Activated naive CD8-positive, alpha-beta T cell treated with anti-CD3 and anti-CD28 coated beads, Interleukin-2, amount 50 U/mL, for 24 hours (primary cell): ENCODE measurements around the gene MOCS1.
A peak's percentile ranks its signal among the peaks of the same experiment; 100 is the strongest.

ENCODE experiments used
- ATAC-seq: fragments of 150-1000 bp; cut with Tn5 transposase; one replicate; pipeline ENCODE4 v1.10.0; 2021
- DNase-seq: peaks from one replicate; pipeline ENCODE4 v3.0.0; 2021
- H3K27ac Mint-ChIP-seq: one replicate; pipeline ENCODE4 v1.8.0; 2021; ENCODE audit warnings: mild to moderate bottlenecking, mixed read lengths
- H3K27me3 Mint-ChIP-seq: one replicate; pipeline ENCODE4 v1.8.0; 2021; ENCODE audit warnings: mixed read lengths
- H3K36me3 Mint-ChIP-seq: one replicate; pipeline ENCODE4 v1.8.0; 2021; ENCODE audit warnings: low read depth, mixed read lengths
- H3K4me1 Mint-ChIP-seq: one replicate; pipeline ENCODE4 v1.8.0; 2021; ENCODE audit warnings: mixed read lengths
- H3K4me3 Mint-ChIP-seq: one replicate; pipeline ENCODE4 v1.8.0; 2021; ENCODE audit warnings: mild to moderate bottlenecking, moderate library complexity, mixed read lengths
- H3K9me3 Mint-ChIP-seq: one replicate; pipeline ENCODE4 v1.8.0; 2021; ENCODE audit warnings: mixed read lengths

The MOCS1 gene

DNA sequence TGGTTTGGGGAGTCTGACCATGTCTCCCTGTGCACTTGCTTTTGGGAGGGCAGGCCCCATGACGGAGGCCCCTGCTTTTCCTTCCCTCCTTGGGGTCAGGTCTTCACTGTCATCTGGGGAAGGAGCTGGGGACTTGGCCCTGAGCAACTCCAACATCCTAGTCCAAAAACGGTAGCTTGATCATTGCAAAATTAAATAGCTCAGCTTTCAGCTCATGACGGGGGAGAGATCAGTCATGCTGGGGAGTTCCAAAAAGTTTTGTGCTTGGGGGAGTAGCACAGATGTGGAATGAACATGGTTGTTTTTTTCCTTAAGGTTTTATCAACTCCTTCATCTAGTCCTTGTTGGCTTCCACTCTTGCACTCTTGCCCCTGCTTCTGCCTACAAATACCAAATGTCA is 60.8 kb downstream of the MOCS1 start:
- H3K27ac Mint-ChIP-seq = no peak overlapping the region
- no peak for DNase-seq
- no peaks in the 10 kb centered on the region for H3K36me3 Mint-ChIP-seq
- no peaks in the 10 kb centered on the region for H3K9me3 Mint-ChIP-seq
- no peak for ATAC-seq
- peaks cover 2% of the 10 kb centered on the region for H3K27me3 Mint-ChIP-seq
- no peaks in the 10 kb centered on the region for H3K4me1 Mint-ChIP-seq
- H3K4me3 Mint-ChIP-seq = no peak overlapping the region

DNA sequence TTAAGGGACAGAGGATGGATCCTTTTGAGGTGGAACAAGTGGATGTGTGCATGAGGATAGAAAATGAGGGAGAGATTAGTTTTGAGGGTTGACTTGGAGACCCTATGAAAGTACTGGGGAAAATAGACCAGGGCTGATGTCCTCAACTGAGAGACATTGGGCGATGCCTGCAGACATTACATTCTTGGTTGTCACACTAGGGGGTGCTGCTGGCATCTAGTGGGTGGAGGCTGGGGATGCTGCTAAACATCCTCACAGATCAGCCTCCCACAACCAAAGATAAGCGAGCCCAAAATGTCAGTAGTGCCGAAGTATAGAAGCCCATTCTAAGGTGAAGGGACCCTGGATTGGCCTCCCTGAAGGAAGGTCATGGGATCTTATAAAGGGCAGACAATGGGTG is 63.3 kb downstream of the MOCS1 start:
- no peak for ATAC-seq
- peaks cover 2% of the 10 kb centered on the region for H3K27me3 Mint-ChIP-seq
- no peak overlapping the region for H3K4me3 Mint-ChIP-seq

DNA sequence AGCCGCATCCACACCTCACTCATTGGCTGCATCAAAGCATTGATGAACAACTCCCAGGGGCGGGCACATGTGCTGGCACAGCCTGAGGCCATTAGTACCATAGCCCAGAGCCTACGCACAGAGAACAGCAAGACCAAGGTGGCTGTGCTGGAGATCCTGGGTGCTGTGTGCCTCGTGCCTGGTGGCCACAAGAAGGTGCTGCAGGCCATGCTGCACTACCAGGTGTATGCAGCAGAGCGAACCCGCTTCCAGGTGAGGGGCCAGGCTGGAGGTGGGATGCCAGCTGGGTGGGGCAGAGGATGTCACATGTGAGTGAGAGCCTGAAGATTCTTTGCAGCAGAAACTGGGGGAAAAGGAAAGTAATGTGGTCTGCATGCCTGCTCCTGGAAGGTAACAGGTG is 66.7 kb downstream of the MOCS1 start:
- no peak overlapping the region for H3K27ac Mint-ChIP-seq
- peaks cover 3% of the 10 kb centered on the region for H3K27me3 Mint-ChIP-seq
- no peaks in the 10 kb centered on the region for H3K9me3 Mint-ChIP-seq
- no peak for DNase-seq
- ATAC-seq = no peak
- H3K36me3 Mint-ChIP-seq = no peaks in the 10 kb centered on the region
- H3K4me3 Mint-ChIP-seq = no peak overlapping the region
- no peaks in the 10 kb centered on the region for H3K4me1 Mint-ChIP-seq

More for the DNA sequence above, 63.3 kb downstream of the MOCS1 start:
- Mint-ChIP-seq H3K36me3 (no peaks in the 10 kb centered on the region), H3K4me1 (no peaks in the 10 kb centered on the region), H3K27ac (no peak overlapping the region), H3K9me3 (no peaks in the 10 kb centered on the region)
- no peak for DNase-seq

DNA sequence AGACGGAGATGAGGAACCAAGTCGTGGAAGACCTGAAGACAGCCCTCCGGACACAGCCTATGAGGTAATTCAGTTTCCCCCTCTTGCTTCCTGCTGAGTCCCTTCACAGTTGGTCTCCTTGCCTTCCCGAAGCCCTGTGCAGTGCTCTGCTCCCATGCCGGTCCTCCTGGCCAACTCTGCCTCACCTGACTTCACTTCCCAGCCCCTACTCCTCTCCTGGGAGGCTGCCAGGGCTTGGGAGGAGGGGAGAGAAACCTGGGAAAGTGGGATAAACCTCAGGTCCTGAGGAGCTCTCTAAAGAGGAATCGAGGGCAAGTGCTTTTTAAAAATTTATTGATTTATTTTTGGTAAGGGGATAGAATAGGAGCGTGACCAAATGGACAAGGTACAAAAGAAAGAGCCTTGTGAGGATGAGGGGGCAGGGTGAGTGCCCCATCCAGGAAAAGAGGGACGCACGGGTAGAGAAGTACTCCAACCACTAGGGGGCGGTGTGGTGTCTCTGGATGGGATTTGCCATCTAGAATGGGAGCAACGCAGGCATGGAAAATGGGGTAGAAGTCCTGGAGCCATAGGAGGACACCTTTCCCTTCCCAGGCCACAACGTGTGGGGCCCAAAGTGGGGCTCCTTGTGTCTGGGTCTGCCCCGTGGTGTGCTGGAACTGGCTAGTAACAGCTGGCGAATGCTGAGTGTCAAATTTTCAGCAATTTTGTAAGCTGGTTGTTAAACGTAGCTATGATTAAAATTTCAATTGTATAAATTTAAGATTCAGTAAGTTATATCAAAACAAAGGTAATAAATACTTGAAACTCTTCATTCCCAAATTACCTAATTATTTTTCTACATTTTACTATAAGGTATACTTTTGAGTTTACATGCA is 69.0 kb downstream of the MOCS1 start:
- Mint-ChIP-seq H3K27ac (no peak overlapping the region), H3K27me3 (peaks cover 3% of the 10 kb centered on the region), H3K4me3 (no peak overlapping the region), H3K4me1 (no peaks in the 10 kb centered on the region), H3K36me3 (no peaks in the 10 kb centered on the region), H3K9me3 (no peaks in the 10 kb centered on the region)
- peak; percentile 79 for DNase-seq
- no peak for ATAC-seq

DNA sequence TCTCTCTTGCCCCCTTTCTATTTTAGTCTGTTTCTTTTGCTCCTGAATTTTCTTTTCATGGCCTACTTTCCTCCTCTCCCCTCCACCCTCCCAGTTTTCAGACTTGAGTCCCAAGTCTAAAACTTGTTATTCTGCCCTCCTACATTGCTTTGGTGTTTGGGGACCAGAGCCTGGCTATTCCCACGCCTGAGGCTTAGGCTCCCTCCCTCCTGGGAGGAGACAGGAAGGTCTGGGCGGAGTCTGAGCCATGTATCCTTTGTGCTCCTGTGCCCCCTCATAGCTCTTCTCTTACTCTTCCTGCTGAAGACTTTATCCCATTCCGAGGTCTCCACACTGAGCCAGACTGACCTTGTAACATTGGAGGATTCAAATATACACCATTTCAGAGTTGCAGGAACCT is 72.6 kb downstream of the MOCS1 start:
- peaks cover 1% of the 10 kb centered on the region for H3K27me3 Mint-ChIP-seq
- H3K9me3 Mint-ChIP-seq = no peaks in the 10 kb centered on the region
- DNase-seq (no peak), ATAC-seq (no peak)
- H3K27ac Mint-ChIP-seq = no peak overlapping the region
- no peaks in the 10 kb centered on the region for H3K36me3 Mint-ChIP-seq
- H3K4me1 Mint-ChIP-seq = no peaks in the 10 kb centered on the region
- no peak overlapping the region for H3K4me3 Mint-ChIP-seq

DNA sequence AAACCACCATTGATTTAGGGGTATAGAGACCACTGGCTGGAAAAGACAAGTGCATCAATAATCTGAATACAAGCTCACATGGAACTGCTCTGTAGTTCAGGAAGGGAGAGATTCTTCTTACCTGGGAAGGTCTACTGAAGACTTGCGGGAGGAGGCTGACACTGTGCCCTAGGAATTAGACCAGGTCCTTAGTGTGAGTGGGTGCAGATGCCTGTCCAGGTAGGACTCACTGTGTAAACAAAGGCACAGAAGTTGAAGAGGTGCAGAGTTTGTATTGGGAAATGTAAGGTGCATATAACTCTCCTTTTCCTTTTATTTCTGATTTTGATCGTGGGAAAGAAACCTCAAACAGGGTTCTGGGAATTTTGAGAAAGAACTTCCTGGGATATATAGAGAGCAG is 75.2 kb downstream of the MOCS1 start:
- H3K4me3 Mint-ChIP-seq = no peak overlapping the region
- H3K27me3 Mint-ChIP-seq = peaks cover 5% of the 10 kb centered on the region
- H3K27ac Mint-ChIP-seq = no peak overlapping the region
- H3K4me1 Mint-ChIP-seq = no peaks in the 10 kb centered on the region
- H3K36me3 Mint-ChIP-seq = no peaks in the 10 kb centered on the region
- no peak for DNase-seq
- ATAC-seq = no peak
- H3K9me3 Mint-ChIP-seq = no peaks in the 10 kb centered on the region

DNA sequence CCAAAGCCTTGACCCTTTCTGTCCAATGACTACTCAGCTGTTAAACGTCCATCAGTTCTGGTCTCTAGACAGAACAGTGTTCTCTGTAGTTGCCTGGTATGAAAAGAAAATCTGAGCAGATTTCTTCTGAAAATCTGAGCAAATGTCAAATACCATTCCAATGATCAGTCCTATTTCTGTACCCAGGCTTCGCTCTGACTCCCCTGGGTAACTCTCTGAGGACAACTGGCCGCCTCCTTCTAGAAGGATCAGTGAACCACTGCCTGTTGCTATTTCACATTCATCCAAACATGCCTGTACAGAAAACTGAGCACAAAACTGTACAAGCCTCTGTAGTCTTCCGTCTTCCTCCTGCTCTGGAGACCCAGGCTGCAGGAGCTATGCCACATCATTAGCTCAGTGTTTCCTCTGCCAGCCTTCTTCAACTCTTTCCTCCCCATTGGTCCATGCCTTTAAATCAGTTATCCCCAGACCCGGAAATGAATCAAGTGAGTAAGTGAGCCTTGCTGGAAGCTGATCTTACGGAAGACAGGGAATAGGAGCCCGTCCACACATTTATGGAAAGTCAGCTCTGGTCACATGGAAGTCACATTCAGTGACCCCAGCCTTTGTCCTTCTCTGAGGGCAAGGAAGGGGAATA is 78.8 kb downstream of the MOCS1 start:
- DNase-seq (no peak), ATAC-seq (no peak)
- Mint-ChIP-seq H3K9me3 (no peaks in the 10 kb centered on the region), H3K36me3 (no peaks in the 10 kb centered on the region), H3K27ac (no peak overlapping the region), H3K27me3 (peaks cover 3% of the 10 kb centered on the region), H3K4me1 (no peaks in the 10 kb centered on the region), H3K4me3 (no peak overlapping the region)
